Measurements from ENCODE around the gene RIPOR2.

RIPOR2 gene

GRCh38 chr6:24824142-24824938 lies 111.4 kb downstream of the RIPOR2 start:
- Histone ChIP-seq H3K4me3 (ENCODE audit: low read length in 2 of 2) (no peak overlapping the region), H3K9ac (ENCODE audit: low read depth in 1 of 2, low read length in 2 of 2) (no peak overlapping the region), H3K4me1 (ENCODE audit: control insufficient read depth in 2 of 2, insufficient read depth in 2 of 2, low read length in 2 of 2) (no peaks in the 10 kb centered on the region), H3K36me3 (ENCODE audit: control insufficient read depth in 2 of 2, insufficient read depth in 2 of 2, low read length in 2 of 2) (no peaks in the 10 kb centered on the region), H3K27ac (ENCODE audit: low read depth in 2 of 2, low read length in 2 of 2) (no peak overlapping the region), H3K9me3 (ENCODE audit: control insufficient read depth in 2 of 2, low read length in 2 of 2) (no peaks in the 10 kb centered on the region), H3K27me3 (ENCODE audit: control insufficient read depth in 2 of 2, insufficient read depth in 2 of 2, low read length in 2 of 2) (no peaks in the 10 kb centered on the region)

GRCh38 chr6:24823185-24823584 lies 112.6 kb downstream of the RIPOR2 start:
- Histone ChIP-seq H3K36me3 (ENCODE audit: control insufficient read depth in 2 of 2, insufficient read depth in 2 of 2, low read length in 2 of 2) (no peaks in the 10 kb centered on the region), H3K27me3 (ENCODE audit: control insufficient read depth in 2 of 2, insufficient read depth in 2 of 2, low read length in 2 of 2) (no peaks in the 10 kb centered on the region), H3K4me3 (ENCODE audit: low read length in 2 of 2) (no peak overlapping the region), H3K27ac (ENCODE audit: low read depth in 2 of 2, low read length in 2 of 2) (no peak overlapping the region), H3K9me3 (ENCODE audit: control insufficient read depth in 2 of 2, low read length in 2 of 2) (no peaks in the 10 kb centered on the region), H3K4me1 (ENCODE audit: control insufficient read depth in 2 of 2, insufficient read depth in 2 of 2, low read length in 2 of 2) (no peaks in the 10 kb centered on the region), H3K9ac (ENCODE audit: low read depth in 1 of 2, low read length in 2 of 2) (no peak overlapping the region)

GRCh38 chr6:24822696-24823095 lies 113.1 kb downstream of the RIPOR2 start:
- no peak overlapping the region for H3K27ac ChIP-seq (ENCODE audit: low read depth in 2 of 2, low read length in 2 of 2)
- no peaks in the 10 kb centered on the region for H3K4me1 ChIP-seq (ENCODE audit: control insufficient read depth in 2 of 2, insufficient read depth in 2 of 2, low read length in 2 of 2)
- no peaks in the 10 kb centered on the region for H3K27me3 ChIP-seq (ENCODE audit: control insufficient read depth in 2 of 2, insufficient read depth in 2 of 2, low read length in 2 of 2)
- no peak overlapping the region for H3K9ac ChIP-seq (ENCODE audit: low read depth in 1 of 2, low read length in 2 of 2)
- H3K9me3 ChIP-seq (ENCODE audit: control insufficient read depth in 2 of 2, low read length in 2 of 2) = no peaks in the 10 kb centered on the region
- no peak overlapping the region for H3K4me3 ChIP-seq (ENCODE audit: low read length in 2 of 2)
- H3K36me3 ChIP-seq (ENCODE audit: control insufficient read depth in 2 of 2, insufficient read depth in 2 of 2, low read length in 2 of 2) = no peaks in the 10 kb centered on the region

GRCh38 chr6:24821860-24822444 lies 113.8 kb downstream of the RIPOR2 start:
- H3K9me3 ChIP-seq (ENCODE audit: control insufficient read depth in 2 of 2, low read length in 2 of 2) = no peaks in the 10 kb centered on the region
- H3K4me1 ChIP-seq (ENCODE audit: control insufficient read depth in 2 of 2, insufficient read depth in 2 of 2, low read length in 2 of 2) = no peaks in the 10 kb centered on the region
- H3K36me3 ChIP-seq (ENCODE audit: control insufficient read depth in 2 of 2, insufficient read depth in 2 of 2, low read length in 2 of 2) = no peaks in the 10 kb centered on the region
- H3K27ac ChIP-seq (ENCODE audit: low read depth in 2 of 2, low read length in 2 of 2) = no peak overlapping the region
- H3K9ac ChIP-seq (ENCODE audit: low read depth in 1 of 2, low read length in 2 of 2) = no peak overlapping the region
- H3K27me3 ChIP-seq (ENCODE audit: control insufficient read depth in 2 of 2, insufficient read depth in 2 of 2, low read length in 2 of 2) = no peaks in the 10 kb centered on the region
- no peak overlapping the region for H3K4me3 ChIP-seq (ENCODE audit: low read length in 2 of 2)

- Histone ChIP-seq H3K4me1 (ENCODE audit: control insufficient read depth in 2 of 2, insufficient read depth in 2 of 2, low read length in 2 of 2) (no peaks in the 10 kb centered on the region), H3K27me3 (ENCODE audit: control insufficient read depth in 2 of 2, insufficient read depth in 2 of 2, low read length in 2 of 2) (no peaks in the 10 kb centered on the region), H3K4me3 (ENCODE audit: low read length in 2 of 2) (no peak overlapping the region), H3K9ac (ENCODE audit: low read depth in 1 of 2, low read length in 2 of 2) (no peak overlapping the region), H3K27ac (ENCODE audit: low read depth in 2 of 2, low read length in 2 of 2) (no peak overlapping the region), H3K36me3 (ENCODE audit: control insufficient read depth in 2 of 2, insufficient read depth in 2 of 2, low read length in 2 of 2) (no peaks in the 10 kb centered on the region), H3K9me3 (ENCODE audit: control insufficient read depth in 2 of 2, low read length in 2 of 2) (no peaks in the 10 kb centered on the region)
Measured at GRCh38 chr6:24818346-24818745, 117.4 kb downstream of the RIPOR2 start.

- no peaks in the 10 kb centered on the region for H3K27me3 ChIP-seq (ENCODE audit: control insufficient read depth in 2 of 2, insufficient read depth in 2 of 2, low read length in 2 of 2)
- H3K9me3 ChIP-seq (ENCODE audit: control insufficient read depth in 2 of 2, low read length in 2 of 2) = no peaks in the 10 kb centered on the region
- no peaks in the 10 kb centered on the region for H3K4me1 ChIP-seq (ENCODE audit: control insufficient read depth in 2 of 2, insufficient read depth in 2 of 2, low read length in 2 of 2)
- H3K27ac ChIP-seq (ENCODE audit: low read depth in 2 of 2, low read length in 2 of 2) = no peak overlapping the region
- no peak overlapping the region for H3K4me3 ChIP-seq (ENCODE audit: low read length in 2 of 2)
- H3K36me3 ChIP-seq (ENCODE audit: control insufficient read depth in 2 of 2, insufficient read depth in 2 of 2, low read length in 2 of 2) = no peaks in the 10 kb centered on the region
- no peak overlapping the region for H3K9ac ChIP-seq (ENCODE audit: low read depth in 1 of 2, low read length in 2 of 2)
Measured at GRCh38 chr6:24809728-24810127, 126.0 kb downstream of the RIPOR2 start.

- Histone ChIP-seq H3K27me3 (ENCODE audit: control insufficient read depth in 2 of 2, insufficient read depth in 2 of 2, low read length in 2 of 2) (no peaks in the 10 kb centered on the region), H3K27ac (ENCODE audit: low read depth in 2 of 2, low read length in 2 of 2) (no peak overlapping the region), H3K4me1 (ENCODE audit: control insufficient read depth in 2 of 2, insufficient read depth in 2 of 2, low read length in 2 of 2) (no peaks in the 10 kb centered on the region), H3K4me3 (ENCODE audit: low read length in 2 of 2) (no peak overlapping the region), H3K36me3 (ENCODE audit: control insufficient read depth in 2 of 2, insufficient read depth in 2 of 2, low read length in 2 of 2) (no peaks in the 10 kb centered on the region), H3K9ac (ENCODE audit: low read depth in 1 of 2, low read length in 2 of 2) (no peak overlapping the region), H3K9me3 (ENCODE audit: control insufficient read depth in 2 of 2, low read length in 2 of 2) (no peaks in the 10 kb centered on the region)
Measured at GRCh38 chr6:24807584-24807983, 128.2 kb downstream of the RIPOR2 start.

- Histone ChIP-seq H3K27ac (ENCODE audit: low read depth in 2 of 2, low read length in 2 of 2) (no peak overlapping the region), H3K36me3 (ENCODE audit: control insufficient read depth in 2 of 2, insufficient read depth in 2 of 2, low read length in 2 of 2) (no peaks in the 10 kb centered on the region), H3K4me3 (ENCODE audit: low read length in 2 of 2) (no peak overlapping the region), H3K9ac (ENCODE audit: low read depth in 1 of 2, low read length in 2 of 2) (no peak overlapping the region), H3K4me1 (ENCODE audit: control insufficient read depth in 2 of 2, insufficient read depth in 2 of 2, low read length in 2 of 2) (no peaks in the 10 kb centered on the region), H3K9me3 (ENCODE audit: control insufficient read depth in 2 of 2, low read length in 2 of 2) (no peaks in the 10 kb centered on the region), H3K27me3 (ENCODE audit: control insufficient read depth in 2 of 2, insufficient read depth in 2 of 2, low read length in 2 of 2) (no peaks in the 10 kb centered on the region)
Measured at GRCh38 chr6:24802271-24803059, 133.3 kb downstream of the RIPOR2 start.

- no peaks in the 10 kb centered on the region for H3K27me3 ChIP-seq (ENCODE audit: control insufficient read depth in 2 of 2, insufficient read depth in 2 of 2, low read length in 2 of 2)
- no peak overlapping the region for H3K27ac ChIP-seq (ENCODE audit: low read depth in 2 of 2, low read length in 2 of 2)
- H3K9ac ChIP-seq (ENCODE audit: low read depth in 1 of 2, low read length in 2 of 2) = no peak overlapping the region
- H3K4me3 ChIP-seq (ENCODE audit: low read length in 2 of 2) = no peak overlapping the region
- H3K36me3 ChIP-seq (ENCODE audit: control insufficient read depth in 2 of 2, insufficient read depth in 2 of 2, low read length in 2 of 2) = no peaks in the 10 kb centered on the region
- no peaks in the 10 kb centered on the region for H3K9me3 ChIP-seq (ENCODE audit: control insufficient read depth in 2 of 2, low read length in 2 of 2)
- no peaks in the 10 kb centered on the region for H3K4me1 ChIP-seq (ENCODE audit: control insufficient read depth in 2 of 2, insufficient read depth in 2 of 2, low read length in 2 of 2)
Measured at GRCh38 chr6:24799541-24799915, 136.2 kb downstream of the RIPOR2 start.

All from mucosa of rectum (tissue), 2 donors.